Measurements from ENCODE around the gene THG1L. TPM values are rescaled to one million over a fixed set of nuclear protein-coding genes. Genes with fewer than 3 reads are reported as not detected.

The THG1L gene
- total RNA-seq, 1 donor from 2014 or later: 17.8 TPM

DNA sequence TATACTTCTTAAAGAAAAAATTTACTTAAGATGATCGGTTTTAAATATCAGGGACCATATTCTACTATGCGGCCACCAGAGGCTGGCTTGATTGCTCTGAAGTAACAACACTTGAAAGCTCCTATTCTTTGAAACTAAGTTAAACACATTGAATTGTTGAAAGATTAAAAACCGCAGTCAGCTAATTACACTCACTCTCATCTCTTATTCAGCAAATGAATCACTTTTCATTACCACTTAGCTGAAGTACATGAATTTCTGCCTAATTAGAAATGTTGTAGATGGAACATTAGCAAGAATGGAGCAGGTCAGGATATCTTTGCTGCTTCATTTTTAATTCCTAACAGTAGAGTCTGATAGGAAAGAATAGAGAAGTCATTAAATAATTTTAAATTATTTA, 54.6 kb downstream of the THG1L start:
- H3K4me3 Mint-ChIP-seq: no peak overlapping the region
- H3K4me1 Mint-ChIP-seq: no peaks in the 10 kb centered on the region
- no peaks in the 10 kb centered on the region for H3K9me3 Mint-ChIP-seq
- H3K36me3 Mint-ChIP-seq: peaks cover 19% of the 10 kb centered on the region
- TF ChIP-seq, protein P1, sequence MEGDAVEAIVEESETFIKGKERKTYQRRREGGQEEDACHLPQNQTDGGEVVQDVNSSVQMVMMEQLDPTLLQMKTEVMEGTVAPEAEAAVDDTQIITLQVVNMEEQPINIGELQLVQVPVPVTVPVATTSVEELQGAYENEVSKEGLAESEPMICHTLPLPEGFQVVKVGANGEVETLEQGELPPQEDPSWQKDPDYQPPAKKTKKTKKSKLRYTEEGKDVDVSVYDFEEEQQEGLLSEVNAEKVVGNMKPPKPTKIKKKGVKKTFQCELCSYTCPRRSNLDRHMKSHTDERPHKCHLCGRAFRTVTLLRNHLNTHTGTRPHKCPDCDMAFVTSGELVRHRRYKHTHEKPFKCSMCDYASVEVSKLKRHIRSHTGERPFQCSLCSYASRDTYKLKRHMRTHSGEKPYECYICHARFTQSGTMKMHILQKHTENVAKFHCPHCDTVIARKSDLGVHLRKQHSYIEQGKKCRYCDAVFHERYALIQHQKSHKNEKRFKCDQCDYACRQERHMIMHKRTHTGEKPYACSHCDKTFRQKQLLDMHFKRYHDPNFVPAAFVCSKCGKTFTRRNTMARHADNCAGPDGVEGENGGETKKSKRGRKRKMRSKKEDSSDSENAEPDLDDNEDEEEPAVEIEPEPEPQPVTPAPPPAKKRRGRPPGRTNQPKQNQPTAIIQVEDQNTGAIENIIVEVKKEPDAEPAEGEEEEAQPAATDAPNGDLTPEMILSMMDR (IDR thresholded peaks at IDR 0.05; ENCODE audit: unreplicated experiment): no peak
- no peak overlapping the region for H3K27ac Mint-ChIP-seq
- H3K27me3 Mint-ChIP-seq (ENCODE audit: low read depth): no peaks in the 10 kb centered on the region
- DNase-seq (ENCODE audit: low spot score in 2 of 2, unreplicated experiment in 2 of 2): no peak

Other genes with a start within 250 kb of the THG1L start
- gene ADAM19, start 155.6 kb upstream of the THG1L start, total RNA-seq: 17.1 to 19.7 TPM (median 19.7 TPM) in 3 replicates
- not detected in 3 replicates for gene SOX30, start 79.0 kb upstream of the THG1L start, total RNA-seq
- not detected in 3 replicates for gene C5orf52, start 59.9 kb upstream of the THG1L start, total RNA-seq
- gene LSM11, start 12.3 kb downstream of the THG1L start, total RNA-seq: 5.2 to 6.0 TPM (median 5.6 TPM) in 3 replicates
- 74.8 to 85.2 TPM (median 77.7 TPM) in 3 replicates for gene CLINT1, start 127.7 kb downstream of the THG1L start, total RNA-seq

All from mesothelial cell of epicardium (in vitro differentiated cells).